Activated CD4-positive, alpha-beta T cell treated with anti-CD3 and anti-CD28 coated beads, Interleukin-2, Interleukin-4, amounts not matched to agents 100 ng/mL and 50 ng/mL, durations not matched to agents 16 hours and 8 hours (primary cell): Measurements from ENCODE around the gene HPS1.
"Not testable (repeated sequence)": the region's sequence is repeated elsewhere in the genome, so short reads cannot be mapped to it uniquely, and the experiment has no call there.

ENCODE experiments used
- DNase-seq: peaks from one replicate; pipeline ENCODE4 v3.0.0-alpha.2; 2020; ENCODE audit warnings: low spot score

HPS1 gene

DNA sequence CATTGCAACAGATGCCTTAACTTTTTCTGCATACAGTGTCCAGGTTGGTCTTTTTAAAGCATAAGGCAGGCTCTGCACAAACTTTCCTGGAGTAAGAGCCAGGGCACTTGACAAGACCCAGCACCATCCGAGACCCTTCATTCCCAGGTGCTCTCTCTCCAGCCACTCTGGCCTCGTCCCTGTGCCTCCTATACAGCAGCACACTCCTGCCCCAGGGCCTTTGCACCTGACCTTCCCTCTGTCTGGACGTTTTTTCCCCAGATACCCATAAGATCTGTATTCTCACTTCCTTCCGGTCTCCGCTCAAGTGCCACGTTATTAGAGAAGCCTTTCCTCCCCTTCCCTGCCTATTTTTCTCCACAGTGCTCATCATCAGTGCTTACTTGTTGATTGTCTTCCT, 57.3 kb downstream of the HPS1 start:
- DNase-seq, result no peak

DNA sequence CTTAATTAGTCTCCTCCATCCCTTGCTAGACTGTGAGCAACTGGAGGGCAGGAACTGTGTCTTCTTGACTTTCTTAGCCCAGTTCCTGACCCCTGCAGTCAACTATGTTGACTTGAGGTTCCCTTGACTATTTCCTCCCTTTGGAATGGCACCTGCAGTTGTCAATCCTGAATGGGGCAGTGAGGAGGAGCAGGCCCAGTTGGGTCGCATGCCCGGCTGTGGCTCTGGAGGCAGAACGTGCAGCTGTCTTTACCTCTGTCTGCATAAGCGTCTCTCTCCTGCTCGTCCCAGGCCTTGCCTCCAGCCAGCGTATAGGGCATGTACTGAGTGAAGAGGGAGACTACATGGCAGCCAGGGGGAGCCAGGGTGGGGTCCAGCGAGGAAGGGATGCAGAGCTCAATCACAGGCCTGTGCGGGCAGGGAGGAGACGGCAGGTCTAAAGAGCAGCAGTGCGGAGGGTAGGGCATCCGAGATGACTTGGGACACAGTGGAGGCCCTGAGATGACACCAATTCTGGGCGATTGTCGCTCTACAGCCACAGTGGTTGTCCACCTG, 58.6 kb downstream of the HPS1 start:
- no peak for DNase-seq

- no peak for DNase-seq
Measured at GRCh38 chr10:98384531-98385133, 62.1 kb downstream of the HPS1 start.

DNA sequence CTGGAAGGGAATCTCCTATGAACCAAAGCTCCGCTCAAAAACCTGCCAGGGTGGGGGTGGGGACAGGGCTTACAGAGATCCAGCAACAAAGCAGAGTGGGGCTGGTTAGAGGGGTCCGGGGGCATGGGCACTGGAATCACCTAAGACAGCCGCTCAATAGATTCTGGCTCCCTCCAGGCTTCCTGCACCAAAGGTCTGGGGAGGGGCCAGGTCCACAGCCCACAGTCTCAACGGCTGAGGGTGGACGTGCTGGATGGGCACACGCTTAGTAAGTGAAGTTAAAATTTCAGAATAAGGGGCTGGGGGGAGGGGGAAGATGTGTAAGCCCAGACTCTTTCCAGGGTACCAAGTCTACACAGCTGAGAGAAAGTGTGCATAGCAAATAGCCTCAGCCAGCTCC, 62.9 kb downstream of the HPS1 start:
- DNase-seq, result no peak

DNA sequence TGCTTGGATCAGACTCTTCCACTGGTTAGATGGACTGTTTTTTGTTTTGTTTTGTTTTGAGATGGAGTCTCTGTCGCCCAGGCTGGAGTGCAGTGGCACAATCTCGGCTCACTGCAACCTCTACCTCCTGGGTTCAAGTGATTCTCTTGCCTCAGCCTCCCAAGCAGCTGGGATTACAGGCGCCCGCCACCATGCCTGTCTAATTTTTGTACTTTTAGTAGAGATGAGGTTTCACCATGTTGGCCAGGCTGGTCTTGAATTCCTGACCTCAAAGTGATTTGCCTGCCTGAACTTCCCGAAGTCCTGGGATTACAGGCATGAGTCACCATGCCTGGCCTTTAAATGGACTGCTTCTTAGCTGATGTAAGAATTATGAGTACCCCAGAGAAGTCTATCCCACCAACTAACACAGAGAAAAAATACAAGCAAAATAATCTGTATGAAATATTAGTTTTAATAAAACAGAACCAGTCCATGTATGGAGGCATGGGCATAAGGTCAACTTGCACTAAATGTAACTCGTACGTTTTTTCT, 63.5 kb downstream of the HPS1 start:
- DNase-seq, result not testable (repeated sequence)

GRCh38 chr10:98382691-98383101, 64.0 kb downstream of the HPS1 start:
- DNase-seq, result no peak

DNA sequence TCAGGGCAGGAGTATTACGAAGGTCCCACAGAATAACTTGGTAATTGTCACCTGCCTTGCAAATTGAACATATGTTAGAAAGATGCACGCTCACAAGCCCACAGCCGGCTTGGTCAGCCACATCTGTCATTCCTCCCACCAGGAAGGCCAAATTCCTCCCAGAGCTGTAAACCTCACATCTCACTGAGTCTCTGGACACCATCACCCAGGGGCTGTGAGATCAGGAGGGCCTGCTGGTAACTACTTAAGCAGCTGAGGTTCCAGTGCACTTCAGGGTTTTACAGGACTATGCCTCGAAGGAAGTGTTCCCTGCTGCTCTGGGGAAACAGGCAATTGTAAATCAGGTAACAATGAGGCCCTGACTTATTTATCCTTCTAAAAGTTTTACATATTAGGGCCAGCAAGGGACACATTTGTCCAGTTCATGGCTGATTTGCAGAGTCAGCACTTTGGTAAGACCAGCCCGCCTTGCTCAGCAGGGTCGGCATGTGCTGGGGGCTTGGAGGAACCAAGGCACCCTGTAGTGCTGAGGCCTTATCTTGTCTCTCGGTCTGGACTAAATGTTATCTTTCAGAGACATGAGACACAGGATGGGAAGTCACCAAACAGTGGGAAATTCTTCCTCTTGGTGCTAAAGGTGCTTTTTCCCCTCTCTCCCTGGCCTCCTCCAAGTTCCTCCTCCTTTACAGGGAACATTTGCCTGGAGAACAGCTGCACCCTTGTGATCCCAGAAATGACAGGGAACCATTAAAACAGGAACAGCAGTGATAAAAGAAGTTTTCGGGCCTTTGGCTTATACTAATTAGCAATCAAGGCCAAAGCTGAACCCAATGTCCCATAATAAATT, 66.0 kb downstream of the HPS1 start:
- DNase-seq, result no peak

GRCh38 chr10:98378722-98379121, 68.0 kb downstream of the HPS1 start:
- no peak for DNase-seq

DNA sequence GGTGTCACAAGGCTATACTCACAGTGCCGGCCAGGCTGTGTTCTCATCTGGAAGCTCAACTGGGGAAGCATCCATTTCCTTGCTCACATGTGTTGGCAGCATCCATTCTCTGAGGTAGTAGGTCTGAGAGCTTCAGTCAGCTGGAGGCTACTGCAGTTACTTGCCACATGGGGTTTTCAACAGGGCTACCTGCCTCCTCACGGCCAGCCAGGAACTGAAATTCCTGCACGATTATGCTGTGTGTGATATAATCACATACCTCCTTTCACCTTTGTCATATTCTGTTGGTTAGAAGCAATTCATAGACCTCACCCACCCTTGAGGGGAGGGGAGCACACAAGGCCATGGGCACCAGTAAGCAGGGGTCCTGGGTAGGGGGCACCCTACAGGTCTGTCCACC, 69.2 kb downstream of the HPS1 start:
- DNase-seq, result no peak

DNA sequence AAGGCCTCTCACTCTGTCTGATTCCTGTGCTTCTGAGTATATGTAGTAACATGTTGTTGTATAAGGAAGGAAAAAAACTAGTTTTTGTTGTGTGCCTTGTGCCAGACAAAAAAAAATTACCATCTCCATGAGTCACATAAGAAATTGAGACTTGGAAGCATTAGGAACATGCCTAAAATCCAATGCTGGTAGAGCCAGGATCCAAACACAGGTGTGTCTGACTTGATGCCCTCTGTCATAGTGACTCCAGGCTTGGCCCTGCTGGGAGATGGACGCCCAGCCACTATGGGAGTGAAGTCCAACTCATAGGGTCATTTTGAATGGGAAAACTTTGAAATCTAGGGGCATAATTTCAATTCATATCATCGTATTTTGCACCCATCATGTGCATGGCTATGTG, 69.7 kb downstream of the HPS1 start:
- no peak for DNase-seq

DNA sequence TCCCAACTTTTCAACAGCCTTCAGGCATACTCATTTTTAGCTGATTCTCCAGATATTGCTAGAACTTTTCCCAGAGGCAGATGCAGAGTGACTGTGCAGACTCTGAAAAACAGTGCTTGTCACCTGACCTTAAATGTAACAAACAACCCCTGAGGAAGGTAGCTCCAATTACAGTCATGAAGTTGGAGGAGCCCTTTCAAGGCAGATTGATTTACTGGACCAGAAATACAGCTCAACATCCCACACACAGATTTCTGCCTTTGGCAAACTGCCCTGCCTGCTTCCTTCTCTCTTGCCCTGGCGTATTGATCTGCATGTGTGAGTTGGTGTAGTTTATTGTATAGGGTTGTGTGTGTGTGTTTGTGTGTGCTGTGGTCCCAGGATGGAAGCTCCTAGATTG, 70.2 kb downstream of the HPS1 start:
- no peak for DNase-seq

- DNase-seq, result no peak
Measured at GRCh38 chr10:98374217-98374985, 72.3 kb downstream of the HPS1 start.

GRCh38 chr10:98373260-98374040, 73.3 kb downstream of the HPS1 start:
- DNase-seq, result no peak

DNA sequence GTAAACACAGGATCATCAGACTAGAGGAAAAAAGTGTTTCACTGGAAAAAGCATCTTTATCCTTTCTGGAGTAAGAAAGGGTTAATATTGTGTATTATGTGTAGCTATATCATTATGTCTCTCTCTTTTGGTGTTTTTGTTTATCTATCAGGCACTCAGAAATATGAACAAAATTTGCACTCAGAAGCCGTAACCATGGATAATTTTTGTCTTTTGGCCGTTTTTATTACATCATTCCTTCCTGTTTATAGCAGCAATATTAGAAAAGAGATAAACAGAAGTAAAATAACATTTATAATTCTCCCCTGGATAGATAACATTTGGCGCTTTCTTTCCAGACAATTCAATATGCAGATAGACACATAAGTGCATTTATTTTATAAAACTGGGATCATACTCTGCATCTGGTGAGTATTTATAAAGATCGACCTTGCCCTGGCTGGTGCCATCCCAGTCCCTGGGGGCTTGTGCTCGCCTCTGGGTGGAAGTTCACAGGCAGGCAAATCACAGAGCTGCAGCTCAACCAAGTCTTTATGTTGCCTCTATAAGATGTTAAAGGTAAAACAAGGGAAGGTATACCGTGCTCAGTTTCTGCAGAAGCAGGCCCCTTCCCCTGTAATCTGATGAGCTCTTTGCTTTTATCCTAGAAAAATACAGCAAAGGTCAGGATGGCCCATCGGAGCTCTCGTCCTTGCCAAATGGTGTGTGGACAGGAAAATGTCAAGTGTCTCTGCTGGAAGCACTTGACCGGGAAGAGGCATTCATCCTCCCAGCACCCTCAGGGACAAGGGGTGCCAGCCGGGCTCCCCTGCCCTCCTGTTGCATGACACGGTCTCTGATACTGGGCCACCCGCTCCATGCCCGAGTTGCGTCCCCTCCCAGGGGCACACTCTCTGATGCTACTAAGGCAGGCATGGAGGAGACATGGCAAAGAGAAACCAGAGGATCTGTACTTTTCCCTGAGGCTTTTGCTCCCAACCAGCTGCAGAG, 75.6 kb downstream of the HPS1 start:
- DNase-seq, result no peak

- no peak for DNase-seq
Measured at GRCh38 chr10:98369801-98370200, 76.9 kb downstream of the HPS1 start.

- DNase-seq, result no peak
Measured at GRCh38 chr10:98368644-98369043, 78.1 kb downstream of the HPS1 start.

DNA sequence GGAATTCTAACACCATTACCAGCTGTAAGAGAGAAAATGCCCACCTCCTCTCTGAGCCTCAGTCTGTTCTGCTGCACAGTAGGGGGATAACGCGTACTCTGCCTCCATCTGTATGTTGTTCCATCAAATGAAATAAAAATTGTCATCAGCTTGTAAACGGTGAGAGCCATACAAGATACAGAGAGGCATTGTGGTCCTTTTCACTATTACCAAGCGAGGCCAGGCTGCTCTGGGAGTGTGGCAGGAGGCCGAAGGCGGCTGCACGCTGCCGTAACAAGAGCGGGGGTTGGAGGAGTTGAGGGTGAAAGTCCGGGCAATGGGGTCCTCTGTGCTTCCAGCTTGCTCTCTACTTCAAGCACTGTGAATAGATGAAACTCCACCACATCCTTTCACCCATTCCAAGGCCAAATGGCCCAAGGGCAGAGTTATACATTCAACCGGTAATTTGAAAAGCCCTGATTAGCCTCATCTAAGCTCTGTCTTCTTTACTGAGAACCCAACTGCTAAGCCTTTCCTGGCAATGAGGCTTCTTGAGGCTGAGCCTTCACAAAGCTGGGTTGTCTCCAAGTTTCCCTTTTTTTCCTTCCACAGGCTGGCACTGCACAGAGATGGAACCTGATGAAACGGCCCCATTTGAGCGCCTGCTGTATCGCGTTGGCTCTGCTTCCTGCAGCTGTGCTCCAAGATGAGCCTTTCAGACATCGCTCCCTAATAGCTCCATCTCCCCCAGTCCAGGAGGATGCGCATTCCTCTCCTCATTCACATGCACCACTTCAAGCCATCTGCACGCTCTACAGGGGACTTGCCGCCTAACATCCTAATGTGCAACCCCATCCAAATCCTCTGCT, 78.9 kb downstream of the HPS1 start:
- no peak for DNase-seq
